ENCODE results near the gene GPATCH4.
"Not testable (repeated sequence)": the region's sequence is repeated elsewhere in the genome, so short reads cannot be mapped to it uniquely, and the experiment has no call there.

Gene GPATCH4

GRCh38 chr1:156601122-156601830 is at the start of gene GPATCH4:
GPATCH4 (minus strand) TSS chr1:156601479.
- peak; percentile 47 to 71 (median 58) for DNase-seq (ENCODE audit: low read depth in 3 of 3)

GRCh38 chr1:156648951-156649350 is 47.7 kb upstream of the GPATCH4 start:
- DNase-seq (ENCODE audit: low read depth in 3 of 3), result no peak

- no peak for DNase-seq (ENCODE audit: low read depth in 3 of 3)
Measured at GRCh38 chr1:156648496-156648895, 47.2 kb upstream of the GPATCH4 start.

GRCh38 chr1:156647351-156647750 is 46.1 kb upstream of the GPATCH4 start:
- no peak for DNase-seq (ENCODE audit: low read depth in 3 of 3)

GRCh38 chr1:156646738-156647211 is 45.5 kb upstream of the GPATCH4 start:
- no peak for DNase-seq (ENCODE audit: low read depth in 3 of 3)

GRCh38 chr1:156645666-156646065 is 44.4 kb upstream of the GPATCH4 start:
- no peak for DNase-seq (ENCODE audit: low read depth in 3 of 3)

GRCh38 chr1:156645056-156645455 is 43.8 kb upstream of the GPATCH4 start:
- no peak for DNase-seq (ENCODE audit: low read depth in 3 of 3)

GRCh38 chr1:156644640-156645039 is 43.4 kb upstream of the GPATCH4 start:
- DNase-seq (ENCODE audit: low read depth in 3 of 3), result no peak

GRCh38 chr1:156644146-156644545 is 42.9 kb upstream of the GPATCH4 start:
- DNase-seq (ENCODE audit: low read depth in 3 of 3), result no peak

- DNase-seq (ENCODE audit: low read depth in 3 of 3), result no peak
Measured at GRCh38 chr1:156643778-156644092, 42.5 kb upstream of the GPATCH4 start.

- DNase-seq (ENCODE audit: low read depth in 3 of 3), result no peak
Measured at GRCh38 chr1:156643049-156643777, 41.9 kb upstream of the GPATCH4 start.

- DNase-seq (ENCODE audit: low read depth in 3 of 3), result no peak
Measured at GRCh38 chr1:156642265-156643048, 41.2 kb upstream of the GPATCH4 start.

- no peak for DNase-seq (ENCODE audit: low read depth in 3 of 3)
Measured at GRCh38 chr1:156641761-156642264, 40.5 kb upstream of the GPATCH4 start, which contains the start of gene BCAN. BCAN (plus strand) TSS chr1:156642117; CDS start chr1:156646055, 3,938 bp downstream.

GRCh38 chr1:156640842-156641706 is 39.8 kb upstream of the GPATCH4 start:
- DNase-seq (ENCODE audit: low read depth in 3 of 3), result no peak

- no peak for DNase-seq (ENCODE audit: low read depth in 3 of 3)
Measured at GRCh38 chr1:156639601-156640101, 38.4 kb upstream of the GPATCH4 start.

- DNase-seq (ENCODE audit: low read depth in 3 of 3), result no peak
Measured at GRCh38 chr1:156638189-156638985, 37.1 kb upstream of the GPATCH4 start.

- DNase-seq (ENCODE audit: low read depth in 3 of 3), result no peak
Measured at GRCh38 chr1:156632355-156632754, 31.1 kb upstream of the GPATCH4 start.

- not testable (repeated sequence) for DNase-seq (ENCODE audit: low read depth in 3 of 3)
Measured at GRCh38 chr1:156631152-156631551, 29.9 kb upstream of the GPATCH4 start.

GRCh38 chr1:156629823-156630449 is 28.7 kb upstream of the GPATCH4 start:
- no peak for DNase-seq (ENCODE audit: low read depth in 3 of 3)
